ENCODE results near the gene KRTAP5-11. TPM values are rescaled to one million over a fixed set of nuclear protein-coding genes. Genes with fewer than 3 reads are reported as not detected.
"Not testable (repeated sequence)": the region's sequence is repeated elsewhere in the genome, so short reads cannot be mapped to it uniquely, and the experiment has no call there.

The KRTAP5-11 gene
- total RNA-seq, 4 donors from 2014 or later: not detected

GRCh38 chr11:71538666-71538990 is 44.0 kb downstream of the KRTAP5-11 start:
- no peak for TF ChIP-seq CTCF (IDR thresholded peaks at IDR 0.05; ENCODE audit: low read depth)

GRCh38 chr11:71537977-71538665 is 44.6 kb downstream of the KRTAP5-11 start, which contains the start of gene KRTAP5-8:
Gene KRTAP5-8, plus strand, starts transcription at chr11:71538025. Its CDS starts 31 bp downstream, at chr11:71538056.
- TF ChIP-seq CTCF (IDR thresholded peaks at IDR 0.05; ENCODE audit: low read depth): not testable (repeated sequence)

GRCh38 chr11:71537537-71537936 is 45.1 kb downstream of the KRTAP5-11 start:
- no peak for TF ChIP-seq CTCF (IDR thresholded peaks at IDR 0.05; ENCODE audit: low read depth)

GRCh38 chr11:71535825-71536224 is 46.9 kb downstream of the KRTAP5-11 start:
- TF ChIP-seq CTCF (IDR thresholded peaks at IDR 0.05; ENCODE audit: low read depth): no peak

- no peak for TF ChIP-seq CTCF (IDR thresholded peaks at IDR 0.05; ENCODE audit: low read depth)
Measured at GRCh38 chr11:71532036-71532610, 50.6 kb downstream of the KRTAP5-11 start.

Small RNA genes within 50 kb of the gene (small RNA-seq; reads per million reads assigned to genes)
- not detected for gene AP000867.1
- gene KRTAP5-14P: not detected

Other genes starting within 250 kb of the KRTAP5-11 start
- 10 to 100 TPM in 3 of 4 donors, 1 to 10 TPM in 1; 9.0 to 23.8 (median 17.9) TPM for gene DHCR7, start 134.5 kb downstream of the KRTAP5-11 start, total RNA-seq
- gene NADSYN1, start 129.7 kb downstream of the KRTAP5-11 start, total RNA-seq: 10 to 100 TPM; 44.0 to 79.1 (median 57.3) TPM
- under 1 TPM in 2 of 4 donors, not detected in 2; 0.49 to 0.57 TPM for gene KRTAP5-7, start 55.6 kb downstream of the KRTAP5-11 start, total RNA-seq
- gene KRTAP5-8, start 44.9 kb downstream of the KRTAP5-11 start, total RNA-seq: under 1 TPM in 2 of 4 donors, not detected in 2; 0.57 to 0.66 TPM
- gene KRTAP5-9, start 34.5 kb downstream of the KRTAP5-11 start, total RNA-seq: 1 to 10 TPM in 1 of 4 donors, under 1 TPM in 1, not detected in 2; 0.75 to 1.0 TPM
- gene KRTAP5-10, start 17.3 kb downstream of the KRTAP5-11 start, total RNA-seq: not detected

All from subcutaneous adipose tissue (tissue), 4 donors.